GM21786 (cell line): Measurements from ENCODE around the gene ZFAND3.
"Not testable (repeated sequence)": the region's sequence is repeated elsewhere in the genome, so short reads cannot be mapped to it uniquely, and the experiment has no call there.

Source experiments
- ATAC-seq: cut with Tn5 transposase; IDR thresholded peaks from one replicate; pipeline ENCODE4 v1.9.1; 2021; ENCODE audit not compliant: unreplicated experiment

Gene ZFAND3

DNA sequence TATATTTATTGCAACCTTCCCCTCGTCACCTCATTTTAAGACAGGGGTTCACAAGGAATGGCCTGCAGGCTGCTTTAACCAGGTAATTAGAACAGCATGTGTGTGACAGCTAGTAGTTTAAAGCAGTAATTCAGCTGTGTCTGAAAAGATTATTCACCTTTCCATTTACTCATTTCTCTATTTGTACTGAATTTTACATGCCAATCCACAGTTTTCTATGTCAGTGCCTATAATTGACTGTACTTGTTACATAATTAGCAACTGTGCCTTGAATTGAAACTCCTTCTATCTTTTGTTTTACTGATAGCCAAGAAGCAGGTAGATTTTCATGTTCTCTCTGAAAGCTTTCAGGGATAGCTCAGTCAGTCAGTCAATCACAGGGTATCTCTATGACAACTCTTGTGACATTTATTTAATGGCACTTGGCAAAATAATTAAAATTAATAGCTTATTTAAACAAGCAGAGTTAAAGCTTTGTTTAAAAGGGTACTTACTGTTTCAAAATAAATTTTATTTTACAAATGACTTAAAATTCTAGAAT lies 214.0 kb downstream of the ZFAND3 start:
- no peak for ATAC-seq

DNA sequence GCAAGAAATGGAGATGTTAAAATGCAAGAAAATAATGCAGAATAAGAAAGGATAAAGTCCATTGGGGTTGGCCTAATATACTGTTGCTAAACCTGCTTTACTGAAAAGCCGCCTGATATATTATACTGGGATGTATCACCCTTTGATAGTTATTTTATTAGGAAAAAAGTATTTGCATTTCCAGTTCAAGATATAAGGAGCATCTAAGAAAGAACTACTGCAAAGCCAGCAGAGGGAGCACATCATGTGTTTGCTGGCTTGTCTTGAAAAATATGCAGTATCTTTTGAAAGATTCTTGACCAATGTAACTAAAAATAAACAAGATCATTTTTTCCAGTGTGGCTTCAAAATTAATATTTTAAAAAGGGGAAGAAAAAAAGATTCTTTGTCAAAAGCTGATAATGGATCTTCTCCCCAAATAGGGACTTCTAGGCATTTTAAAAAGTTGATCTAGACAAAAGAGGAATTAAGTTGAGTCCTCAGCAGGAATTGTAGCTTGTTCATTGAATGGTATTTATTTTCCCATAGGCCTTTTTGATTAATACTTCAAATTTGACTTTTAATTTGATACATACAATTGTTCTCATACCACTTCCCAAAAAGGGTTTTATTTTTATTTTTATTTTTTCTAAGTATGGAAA lies 214.9 kb downstream of the ZFAND3 start:
- ATAC-seq = no peak

DNA sequence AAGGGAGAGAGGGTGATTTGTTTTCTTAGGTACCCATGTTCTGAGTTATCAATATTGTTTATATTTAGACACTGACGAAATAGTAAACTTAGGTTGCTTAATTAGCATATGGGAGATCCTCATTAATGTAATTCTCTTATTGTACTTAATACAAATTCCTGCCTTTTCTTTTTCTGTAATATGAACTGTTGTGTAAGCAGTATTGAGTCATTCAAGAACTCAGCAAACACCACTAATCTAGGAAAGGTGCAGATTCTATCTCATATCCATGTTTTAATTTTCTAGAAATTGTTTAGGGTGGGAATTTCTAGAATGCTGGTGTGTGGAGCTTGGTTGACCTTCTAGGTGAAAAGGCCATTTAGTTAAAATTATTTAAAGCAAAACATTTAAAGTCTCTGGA lies 216.0 kb downstream of the ZFAND3 start:
- ATAC-seq = no peak

DNA sequence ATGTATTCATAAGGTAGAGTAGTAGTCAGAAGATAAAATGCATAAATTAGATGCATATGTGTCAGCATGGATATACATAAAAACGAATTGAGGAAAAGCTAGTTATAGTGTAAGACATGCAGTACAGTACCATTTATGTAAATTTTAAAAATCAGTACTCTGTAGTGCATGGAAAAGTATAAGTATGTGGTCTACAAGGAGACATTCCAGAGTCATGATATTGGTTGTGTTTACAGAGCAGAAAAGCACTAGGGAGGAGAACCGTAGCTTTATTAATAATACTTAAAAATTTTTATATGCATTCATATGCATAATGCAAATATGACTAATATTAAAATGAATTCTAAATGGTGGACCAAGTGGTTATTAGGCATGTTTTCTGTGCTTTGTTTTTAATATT lies 220.0 kb downstream of the ZFAND3 start:
- no peak for ATAC-seq

DNA sequence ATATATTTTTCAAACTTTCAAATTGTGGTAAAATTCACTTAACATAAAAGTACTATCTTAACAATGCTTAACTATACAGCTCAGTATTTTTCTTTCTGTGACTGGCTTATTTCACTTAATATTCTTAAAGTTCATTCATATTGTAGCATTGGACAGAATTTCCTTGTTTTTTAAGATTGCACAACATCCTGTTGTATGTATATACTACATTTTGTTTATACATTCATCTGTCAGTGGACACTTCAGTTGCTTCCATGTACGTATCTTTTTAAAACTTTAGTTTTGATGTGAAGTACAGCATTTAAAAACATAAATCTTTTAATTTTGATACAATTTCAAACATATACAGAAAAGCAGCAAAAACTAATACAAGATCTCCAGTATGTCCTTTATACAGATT lies 220.7 kb downstream of the ZFAND3 start:
- no peak for ATAC-seq

DNA sequence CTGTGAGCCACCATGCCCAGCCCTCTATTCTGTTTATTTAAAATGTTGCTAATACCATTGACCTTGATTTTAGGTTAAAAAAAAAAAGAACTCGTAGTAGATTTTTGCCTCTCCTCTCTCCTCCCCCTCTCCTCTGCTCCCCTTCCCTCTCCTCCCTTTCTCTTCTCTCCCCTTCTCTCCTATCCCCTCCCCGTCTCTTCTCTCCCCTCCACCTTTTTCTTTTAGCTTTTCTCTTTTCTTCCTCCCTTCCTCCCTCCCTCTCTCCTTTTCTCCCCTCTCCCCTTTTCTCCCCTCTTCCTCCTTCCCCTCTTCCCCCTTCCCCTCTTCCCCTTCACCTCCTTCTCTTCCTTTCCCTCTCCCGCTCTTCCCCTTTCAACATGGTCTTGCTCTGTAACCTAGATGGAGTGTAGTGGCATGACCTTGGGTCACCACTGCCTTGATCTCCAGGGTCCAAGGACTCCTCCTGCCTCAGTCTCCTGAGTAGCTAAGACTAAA lies 223.8 kb downstream of the ZFAND3 start:
- no peak for ATAC-seq

DNA sequence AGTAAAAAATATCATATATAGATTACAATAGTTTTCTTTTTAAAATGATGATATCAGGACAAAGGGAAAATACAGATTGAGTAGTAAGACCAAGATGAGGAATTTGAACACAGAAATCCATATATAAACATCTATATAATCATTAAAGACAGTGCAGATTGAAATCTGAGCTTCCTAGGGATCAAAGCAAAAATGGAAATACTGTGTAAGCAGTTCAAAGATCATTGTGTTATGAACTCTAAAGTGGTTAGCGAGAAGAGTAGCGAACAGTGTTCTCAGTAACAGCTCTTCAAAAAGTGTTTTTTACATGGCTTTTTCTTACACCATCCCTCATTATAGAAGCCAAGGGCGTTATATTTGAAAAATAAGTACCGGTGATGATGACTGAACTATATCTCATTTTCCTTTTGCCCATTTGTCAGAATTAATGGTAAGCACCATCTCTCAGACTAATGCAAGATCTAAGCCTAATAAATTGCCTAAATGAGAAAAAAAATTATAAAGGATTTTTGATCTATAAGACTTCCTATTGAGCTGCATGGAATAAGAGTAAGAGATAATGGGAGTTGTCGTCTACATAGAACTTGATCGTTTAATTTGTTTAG lies 226.3 kb downstream of the ZFAND3 start:
- ATAC-seq = no peak

DNA sequence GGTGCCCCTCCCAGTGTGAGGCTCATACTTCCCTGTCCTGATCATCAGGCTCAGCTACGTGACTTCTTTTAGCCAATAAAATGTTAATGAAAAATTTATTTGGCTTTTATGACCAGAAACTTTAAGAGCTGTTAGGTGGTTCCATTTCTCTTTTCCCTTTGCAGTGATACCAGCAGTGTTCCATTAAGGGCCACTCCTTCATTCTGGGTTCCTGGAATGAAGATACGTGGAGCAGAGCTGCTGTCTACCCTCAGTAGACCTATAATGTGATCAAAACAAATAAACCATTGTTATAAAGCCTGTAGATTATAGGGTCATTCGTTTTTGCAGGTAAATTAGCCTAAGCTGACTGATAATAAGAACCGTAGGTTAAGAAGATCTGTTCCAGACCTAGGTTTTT lies 228.0 kb downstream of the ZFAND3 start:
- no peak for ATAC-seq

DNA sequence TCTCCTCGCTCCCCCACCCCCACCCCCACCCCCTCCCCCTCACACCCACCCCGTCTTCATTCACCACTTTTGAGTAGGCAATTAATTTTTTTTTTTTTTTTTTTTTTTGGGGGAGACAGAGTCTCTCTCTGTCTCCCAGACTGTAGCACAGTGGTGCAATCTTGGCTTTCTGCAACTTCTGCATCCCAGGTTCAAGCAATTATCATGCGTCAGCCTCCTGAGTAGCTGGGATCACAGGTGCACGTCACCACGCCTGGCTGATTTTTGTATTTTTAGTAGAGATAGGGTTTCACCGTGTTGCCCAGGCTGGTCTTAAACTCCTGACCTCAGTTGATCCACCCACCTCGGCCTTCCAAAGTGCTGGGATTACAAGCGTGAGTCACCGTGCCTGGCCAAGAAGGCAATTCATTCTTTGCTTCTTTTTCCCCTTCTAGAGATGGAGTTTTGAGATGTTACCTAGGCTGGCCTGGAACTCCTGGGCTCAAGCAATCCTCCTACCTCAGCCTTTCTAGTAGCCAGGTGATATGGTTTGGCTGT lies 230.4 kb downstream of the ZFAND3 start:
- ATAC-seq = not testable (repeated sequence)

DNA sequence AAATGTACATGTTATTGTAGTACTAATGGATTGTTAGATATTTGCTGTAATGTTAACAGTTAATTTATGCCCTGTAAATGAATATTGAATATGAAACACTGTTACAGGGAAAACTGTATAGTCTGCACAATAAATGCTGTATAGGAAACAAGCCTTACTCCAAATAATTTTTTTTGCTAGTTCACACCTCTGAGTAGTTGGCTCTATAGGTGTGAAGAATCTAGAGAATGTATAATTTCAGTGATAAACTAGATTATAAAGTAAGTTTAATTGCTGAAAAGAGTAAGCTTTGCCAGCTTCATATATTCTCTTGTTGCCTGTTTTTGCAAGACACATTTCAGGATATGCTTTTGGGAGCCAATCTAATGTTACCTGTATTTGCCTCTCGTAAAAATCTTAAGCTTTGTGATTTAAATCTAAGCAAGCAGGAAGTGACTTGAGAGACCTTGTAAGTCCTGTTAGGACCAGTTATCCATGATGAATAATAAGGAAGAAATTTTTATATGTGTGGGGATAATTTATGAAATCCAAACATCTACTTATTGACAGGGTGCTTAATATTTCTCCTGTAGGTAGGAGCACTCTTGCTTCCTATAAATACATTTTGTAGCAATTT lies 232.4 kb downstream of the ZFAND3 start:
- no peak for ATAC-seq

DNA sequence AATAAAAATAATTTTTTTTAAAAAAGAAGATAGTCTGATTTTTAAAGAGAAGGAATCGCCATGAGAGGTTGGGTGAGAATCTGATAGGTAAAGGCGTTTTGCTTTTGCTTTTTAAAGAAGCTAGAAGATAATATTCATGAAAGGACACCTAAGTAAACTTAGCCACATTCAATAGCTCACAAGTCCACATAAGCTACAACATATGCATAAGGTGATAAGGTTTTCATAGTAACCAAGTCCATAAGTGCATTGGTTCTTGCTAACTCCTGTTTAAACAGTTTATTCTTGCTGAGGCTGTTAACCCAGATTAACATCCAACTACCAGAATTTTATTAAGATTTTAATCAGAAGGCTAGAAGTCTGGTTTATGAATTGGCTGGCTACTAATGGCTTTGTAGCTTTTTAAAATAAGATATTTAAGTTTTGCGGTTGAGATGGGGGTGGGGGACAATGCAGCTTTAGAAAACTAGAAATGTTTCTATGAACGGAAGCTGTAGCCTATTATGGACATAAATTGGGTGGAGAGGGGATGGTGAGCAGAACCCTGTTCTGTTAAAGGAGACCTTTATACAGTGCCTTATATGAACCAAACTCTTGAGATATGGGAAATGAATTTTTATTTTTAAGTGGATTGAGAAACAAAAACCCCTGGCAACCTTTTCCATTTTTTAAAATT lies 235.1 kb downstream of the ZFAND3 start:
- ATAC-seq = no peak

DNA sequence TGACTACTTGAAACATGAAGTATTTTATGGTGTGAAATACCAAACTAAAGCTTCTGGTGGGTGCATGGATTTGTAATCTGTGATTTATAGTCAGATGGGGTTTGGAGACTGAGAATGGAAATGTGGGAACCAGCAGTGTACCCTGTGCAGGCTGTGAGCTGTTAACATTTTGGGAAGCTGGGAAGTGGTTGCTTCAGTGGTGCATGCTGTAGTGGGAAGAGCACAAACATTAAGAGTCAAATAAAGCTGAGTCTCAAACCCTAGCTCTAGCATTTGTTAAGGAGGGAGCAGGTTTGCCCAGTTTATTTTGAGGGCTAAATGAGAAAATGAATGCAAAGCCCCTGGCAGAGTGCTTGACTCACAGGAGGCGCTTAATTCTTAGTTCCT lies 235.7 kb downstream of the ZFAND3 start:
- no peak for ATAC-seq

DNA sequence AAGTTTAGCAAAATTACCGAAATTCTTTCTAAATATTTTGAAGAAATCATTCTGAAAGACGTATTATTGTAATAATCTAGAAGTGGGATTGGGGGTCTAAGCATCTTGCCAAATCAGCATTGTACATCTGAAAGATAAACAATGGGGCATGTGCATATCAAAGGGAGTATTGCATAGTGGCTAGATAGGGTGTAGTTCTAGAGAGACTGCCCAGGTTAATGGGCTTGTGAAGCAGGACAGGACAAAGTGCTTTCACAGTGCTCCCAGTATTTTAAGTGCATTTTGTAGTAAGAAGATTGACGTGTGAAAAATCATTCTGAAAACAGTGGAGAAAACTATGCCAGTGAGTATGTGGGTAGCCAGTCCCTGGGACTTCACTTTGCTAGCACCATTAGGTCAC lies 236.8 kb downstream of the ZFAND3 start:
- no peak for ATAC-seq

DNA sequence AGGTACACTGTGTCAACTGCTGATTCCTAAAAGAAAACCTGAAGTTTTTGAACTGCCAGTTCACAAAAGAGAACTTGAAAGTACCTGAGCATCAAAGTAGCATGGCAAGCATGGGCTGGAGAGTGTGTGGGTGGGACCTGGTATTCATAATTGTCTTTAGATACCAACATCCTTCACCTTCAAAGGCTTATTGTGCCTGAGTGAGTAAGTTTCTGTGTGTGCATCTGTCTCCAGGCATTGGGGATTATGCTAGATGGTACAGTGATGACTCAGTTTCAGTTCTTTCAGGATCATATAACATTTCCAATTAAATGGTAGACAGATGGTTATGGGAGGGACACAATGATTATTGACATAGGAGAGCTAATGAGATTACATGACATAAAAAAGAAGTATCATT lies 238.5 kb downstream of the ZFAND3 start:
- no peak for ATAC-seq

DNA sequence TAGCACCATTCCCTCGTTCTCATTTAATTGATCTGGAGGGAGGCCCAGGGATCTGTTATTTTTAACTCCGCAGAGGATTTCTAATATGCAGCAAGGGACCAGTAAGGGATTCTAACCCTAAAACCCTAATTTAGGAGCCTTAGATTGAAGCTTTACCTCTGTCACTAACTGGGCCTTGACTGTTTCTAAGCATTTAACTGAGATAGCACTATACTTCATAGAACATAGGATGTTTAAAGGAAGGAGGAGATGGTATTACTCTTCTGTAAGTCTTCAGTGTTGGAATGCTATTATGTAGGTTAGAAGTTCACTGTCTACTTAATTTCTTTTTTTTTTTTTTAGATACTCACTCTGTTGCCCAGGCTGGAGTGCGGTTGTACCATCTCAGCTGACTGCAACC lies 242.5 kb downstream of the ZFAND3 start:
- ATAC-seq = no peak

DNA sequence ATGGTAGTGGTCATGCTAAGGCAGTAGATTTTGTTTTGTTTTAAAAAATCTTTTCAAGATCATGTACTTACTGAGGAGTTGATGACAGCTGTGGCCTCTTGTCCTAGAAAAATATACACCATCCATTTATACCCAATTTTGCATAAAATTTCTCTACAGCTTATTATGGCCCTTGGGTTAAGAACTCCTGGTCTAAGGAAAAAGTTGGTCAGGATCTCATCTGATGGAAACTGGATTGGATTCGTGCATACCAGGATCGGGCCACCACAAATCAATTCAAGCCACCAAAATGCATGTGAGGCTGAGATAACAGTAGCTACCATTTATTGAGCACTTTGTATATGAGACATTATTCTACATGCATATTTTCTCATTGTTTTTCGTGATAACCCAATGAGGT lies 244.4 kb downstream of the ZFAND3 start:
- ATAC-seq = no peak

DNA sequence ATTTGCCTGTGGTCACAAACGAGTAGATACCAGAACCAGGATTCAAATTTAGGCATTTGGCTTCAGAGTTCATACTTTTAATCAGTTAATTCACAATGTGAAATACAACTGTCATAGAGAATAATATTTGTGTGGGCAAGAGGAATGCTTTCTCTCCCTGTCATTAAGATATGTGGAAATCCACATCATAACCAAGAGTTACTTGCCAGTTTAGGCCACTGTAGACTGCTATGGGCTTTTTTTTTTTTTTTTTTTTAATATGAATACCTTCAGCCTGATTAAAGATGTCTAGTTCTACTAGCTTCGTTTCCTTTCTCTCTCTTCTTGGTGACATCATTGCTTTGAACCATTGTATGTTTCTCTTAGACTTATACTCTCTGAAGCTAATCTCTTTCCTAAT lies 244.9 kb downstream of the ZFAND3 start:
- ATAC-seq = no peak

DNA sequence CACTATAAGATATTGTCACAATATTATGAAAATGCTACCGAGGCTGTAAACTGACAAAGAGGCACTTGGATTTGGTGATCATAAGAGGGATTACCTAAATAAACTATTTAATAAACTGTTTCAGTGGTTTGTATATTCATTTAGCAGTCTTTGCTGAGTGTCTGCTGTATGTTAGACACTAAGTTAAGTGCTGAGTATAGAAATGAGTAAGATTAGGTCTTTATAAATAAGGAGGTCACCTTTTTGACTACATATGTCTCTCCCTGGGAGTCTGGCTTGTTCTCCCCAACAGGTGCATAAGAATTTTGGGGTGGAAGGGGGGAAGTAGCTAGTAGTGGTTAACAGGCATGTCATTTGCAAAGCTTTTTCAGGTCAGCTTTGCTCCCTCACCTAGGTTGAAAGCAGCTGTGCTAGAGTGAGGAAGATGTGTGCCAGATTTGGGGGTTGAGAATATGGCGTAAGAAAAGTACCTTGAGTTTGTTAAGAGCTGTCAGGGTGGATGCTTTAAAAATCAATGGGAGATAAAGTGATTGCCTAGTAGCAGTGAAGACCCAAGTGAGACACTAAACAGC lies 246.3 kb downstream of the ZFAND3 start:
- no peak for ATAC-seq

DNA sequence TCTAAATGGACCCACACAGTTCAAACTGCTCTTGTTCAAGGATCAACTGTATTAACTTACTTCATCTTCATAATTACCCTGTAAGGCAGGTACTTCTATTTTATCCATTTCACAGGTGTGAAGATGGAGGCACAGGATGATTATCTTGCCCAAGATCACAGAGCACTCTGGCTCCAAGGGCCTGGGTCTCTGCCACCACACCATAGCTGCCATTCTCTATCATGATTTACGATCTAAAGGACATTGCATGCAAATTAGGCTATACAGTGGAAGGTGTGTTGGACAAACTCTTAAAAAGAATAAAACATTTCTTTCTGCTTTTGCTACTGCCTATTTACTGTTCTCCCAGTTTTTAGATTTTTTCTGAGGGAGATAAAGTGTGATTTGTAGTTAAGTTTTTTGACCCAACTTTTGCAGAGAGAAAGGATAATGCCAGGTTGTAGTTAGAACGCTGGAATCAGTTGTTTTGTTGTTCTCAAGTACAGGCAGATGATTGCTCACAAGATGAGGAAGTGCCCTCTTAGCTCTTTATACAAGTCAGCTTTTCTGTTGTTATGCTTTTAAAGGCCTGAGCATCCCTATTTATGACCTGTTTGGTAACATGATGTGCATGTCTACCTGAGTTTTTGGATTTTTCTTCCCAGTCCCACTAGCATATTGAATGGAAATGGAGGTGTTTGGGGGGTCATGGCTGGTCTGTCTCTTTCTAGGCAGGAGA lies 247.9 kb downstream of the ZFAND3 start:
- ATAC-seq = no peak

DNA sequence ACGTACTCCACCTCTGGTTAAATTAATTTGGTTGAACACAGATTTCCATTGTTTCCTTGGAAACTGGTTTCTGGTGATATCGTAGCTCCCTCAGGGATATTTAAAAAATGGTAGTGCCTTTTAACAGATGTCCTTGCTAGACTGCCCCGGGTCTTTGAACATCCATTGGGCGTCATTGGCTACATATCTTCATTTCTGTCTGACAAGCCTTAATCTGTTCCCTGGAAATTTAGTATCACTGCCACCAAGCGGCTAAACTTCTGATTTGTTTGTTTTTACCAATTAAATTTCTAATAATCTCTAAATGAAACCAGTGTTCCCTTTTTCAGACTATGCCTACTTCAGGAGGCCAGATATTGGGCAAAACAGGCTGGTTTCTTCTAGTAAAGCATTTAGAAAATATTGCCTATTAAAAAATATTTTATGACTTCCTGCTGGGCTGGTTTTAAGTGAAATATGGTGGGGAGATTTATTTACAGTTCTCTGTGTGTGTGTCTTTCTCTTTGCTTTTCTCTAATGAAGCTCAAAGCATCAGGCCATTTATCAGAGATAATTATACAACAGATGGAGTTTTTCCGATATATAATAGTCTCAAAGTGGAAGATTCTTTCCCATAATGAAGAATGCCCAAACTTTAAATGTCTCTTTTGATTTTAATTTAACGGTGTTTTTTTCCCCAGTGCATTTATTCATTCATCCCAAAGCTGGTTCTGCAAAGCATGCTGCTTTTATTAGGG lies 249.5 kb downstream of the ZFAND3 start:
- no peak for ATAC-seq
